Activated CD8-positive, alpha-beta memory T cell treated with anti-CD3 and anti-CD28 coated beads, Interleukin-2, amount 50 U/mL, for 1 hour (primary cell): Measurements from ENCODE around the gene TUBB2A.
"Not testable (repeated sequence)": the region's sequence is repeated elsewhere in the genome, so short reads cannot be mapped to it uniquely, and the experiment has no call there.

Experiments
- DNase-seq: peaks from one replicate; pipeline ENCODE4 v3.0.0-alpha.2; 2020; ENCODE audit errors: extremely low read depth

Gene TUBB2A

DNA sequence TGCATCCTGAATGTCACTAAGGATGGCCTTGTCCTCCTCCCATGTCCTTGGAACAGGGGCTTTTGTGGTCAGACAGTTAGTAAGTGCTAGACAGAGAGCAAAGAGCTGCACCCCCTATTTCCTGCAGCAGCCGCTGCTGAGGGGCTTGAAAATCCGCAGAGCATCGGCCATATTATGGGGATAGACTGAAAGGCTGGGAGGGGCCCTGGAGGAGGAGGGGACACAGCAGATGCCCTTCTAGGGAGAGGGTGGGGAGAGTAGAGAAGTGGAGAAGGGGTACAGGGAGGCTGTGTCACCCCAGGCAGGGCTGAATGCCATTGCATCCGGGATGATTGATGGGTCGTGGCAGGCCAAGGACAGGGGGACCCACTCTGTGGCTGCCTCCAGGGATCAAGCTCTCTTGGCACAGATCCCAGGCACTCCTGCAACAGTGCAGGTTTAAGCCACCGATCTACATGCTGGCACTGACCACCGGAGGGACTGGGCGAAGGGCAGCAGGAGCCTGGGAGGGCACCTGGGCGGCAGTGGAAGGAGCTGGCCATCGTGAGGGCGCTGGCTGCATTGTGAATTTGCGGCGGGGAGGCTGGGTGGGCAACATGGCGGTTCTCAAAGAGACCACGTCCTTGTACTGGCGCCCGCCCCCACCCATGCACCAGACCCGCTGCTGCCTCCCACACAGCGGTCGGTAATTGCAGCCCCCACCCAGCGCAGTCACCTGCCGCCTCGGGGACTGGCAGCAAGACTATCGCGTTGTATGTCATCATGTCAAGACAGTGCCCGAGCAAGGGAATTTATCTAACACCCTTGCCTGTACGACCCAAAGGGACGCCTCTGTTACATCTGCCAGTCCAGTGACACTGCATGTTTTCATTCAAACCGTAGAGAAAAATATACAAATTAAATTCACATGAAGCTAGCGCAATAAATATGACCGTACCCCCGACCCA, 887 bp downstream of the TUBB2A start:
- DNase-seq: not testable (repeated sequence)

GRCh38 chr6:3155416-3155815, 1.9 kb downstream of the TUBB2A start:
- not testable (repeated sequence) for DNase-seq

DNA sequence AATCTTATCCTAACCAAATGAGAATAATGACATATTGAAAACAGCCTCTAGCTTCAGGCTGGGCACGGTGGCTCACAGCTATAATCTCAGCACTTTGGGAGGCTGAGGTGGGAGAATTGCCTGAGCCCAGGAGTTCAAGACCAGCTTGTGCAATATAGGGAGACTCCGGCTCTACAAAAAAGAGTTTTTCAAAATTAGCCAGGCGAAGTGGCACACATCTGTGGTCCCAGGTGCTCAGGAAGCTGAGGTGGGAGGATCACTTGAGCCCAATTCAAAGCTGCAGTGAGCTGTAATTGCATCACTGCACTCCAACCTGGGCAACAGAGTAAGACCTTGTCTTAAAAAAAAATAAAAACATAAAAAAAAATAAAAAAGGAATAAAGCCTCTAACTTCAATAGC, 4.7 kb downstream of the TUBB2A start:
- no peak for DNase-seq

DNA sequence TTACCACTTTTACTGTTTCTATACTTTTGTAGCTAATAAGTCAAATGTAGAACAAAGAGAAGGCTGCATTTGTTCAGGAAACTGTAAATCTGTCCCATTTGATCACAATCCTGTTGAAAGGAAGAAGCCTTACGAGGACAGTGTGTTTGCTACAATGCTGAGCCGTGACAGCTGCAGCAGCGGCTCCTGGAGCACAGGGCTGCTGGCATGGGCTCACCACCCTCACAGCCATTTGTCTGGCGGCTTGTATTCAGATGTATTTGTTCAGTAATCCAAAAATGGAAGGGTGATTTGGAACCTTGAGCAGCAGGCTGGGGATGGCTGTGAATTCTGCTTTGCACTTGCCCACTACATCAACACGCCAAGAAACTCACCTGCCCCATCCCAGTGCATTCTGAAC, 5.7 kb downstream of the TUBB2A start:
- DNase-seq: no peak

GRCh38 chr6:3147914-3148757, 9.2 kb downstream of the TUBB2A start:
- DNase-seq: no peak

GRCh38 chr6:3144571-3144970, 12.8 kb downstream of the TUBB2A start:
- DNase-seq: no peak

DNA sequence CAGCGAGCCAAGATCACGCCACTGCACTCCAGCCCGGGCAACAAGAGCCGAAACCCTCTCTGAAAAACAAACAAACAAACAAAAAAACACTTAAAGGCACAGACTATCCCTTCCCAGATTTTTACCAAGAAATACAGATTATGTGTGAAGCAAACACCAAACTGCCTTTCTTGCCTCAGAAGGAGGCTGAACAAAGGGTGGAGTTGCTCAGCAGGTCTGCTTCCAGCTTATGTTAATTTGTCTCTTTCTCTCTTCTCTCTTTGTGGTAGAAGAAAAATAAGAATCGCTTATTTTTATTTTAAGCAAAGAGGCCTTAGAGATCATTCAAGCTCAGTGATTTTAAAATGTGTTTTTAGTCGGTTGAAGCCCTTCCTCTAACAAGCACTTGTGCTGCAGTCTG, 14.2 kb downstream of the TUBB2A start:
- no peak for DNase-seq

DNA sequence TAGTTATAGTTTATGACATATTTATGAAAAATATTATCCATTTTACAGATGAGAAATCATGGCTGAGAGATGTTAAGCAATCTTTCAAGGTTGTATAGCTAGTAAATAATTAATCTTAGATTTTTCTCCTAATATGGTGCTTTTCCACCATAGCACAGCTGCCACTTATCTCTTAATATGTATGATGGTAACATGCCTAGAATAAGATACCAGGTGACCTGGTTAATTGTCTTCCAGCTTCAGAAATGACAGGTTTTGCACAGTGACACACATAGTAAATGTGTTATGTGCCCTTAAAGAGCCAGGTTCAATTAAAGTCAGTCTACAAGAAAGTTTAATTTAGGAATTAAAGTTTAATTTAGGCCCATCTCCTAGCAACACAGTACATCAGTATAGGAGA, 14.8 kb downstream of the TUBB2A start:
- no peak for DNase-seq

- DNase-seq: no peak
These were observed 17.1 kb downstream of the TUBB2A start for GRCh38 chr6:3140201-3140600.

GRCh38 chr6:3139090-3139903, 18.0 kb downstream of the TUBB2A start:
- no peak for DNase-seq

DNA sequence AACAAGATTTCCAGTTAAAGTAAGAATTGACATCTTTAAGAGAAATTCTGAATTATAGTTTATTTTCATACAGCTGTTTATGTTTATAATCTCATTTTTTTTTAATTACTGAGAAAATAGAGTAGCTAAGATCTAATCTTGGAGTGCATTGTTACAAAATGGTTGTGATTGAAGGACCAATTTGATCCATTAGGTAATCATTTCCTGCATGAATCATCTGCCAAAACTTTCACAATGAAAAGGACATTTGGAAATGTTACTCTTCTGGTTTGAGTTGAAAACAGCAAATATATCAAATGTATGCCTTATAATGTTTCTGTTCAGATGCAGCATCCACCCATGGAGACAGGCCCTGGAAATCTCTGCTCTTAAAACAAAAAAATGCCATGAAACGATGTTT, 19.0 kb downstream of the TUBB2A start:
- DNase-seq: no peak

DNA sequence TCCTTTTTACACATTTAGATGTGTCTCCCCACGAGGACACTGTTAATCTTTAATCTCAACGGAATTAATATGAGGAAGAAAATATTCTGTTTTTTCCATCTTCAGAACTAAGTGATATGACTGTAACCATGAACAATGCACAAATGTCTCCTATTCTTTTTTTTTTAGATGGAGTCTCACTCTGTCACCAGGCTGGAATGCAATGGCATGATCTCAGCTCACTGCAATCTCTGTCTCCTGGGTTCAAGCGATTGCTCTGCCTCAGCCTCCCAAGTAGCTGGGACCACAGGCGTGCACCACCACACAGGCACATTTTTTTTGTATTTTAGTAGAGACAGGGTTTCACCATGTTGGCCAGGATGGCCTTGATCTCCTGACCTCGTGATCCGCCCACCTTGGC, 19.5 kb downstream of the TUBB2A start:
- DNase-seq: not testable (repeated sequence)

- DNase-seq: no peak
These were observed 20.1 kb downstream of the TUBB2A start for GRCh38 chr6:3137057-3137777.

DNA sequence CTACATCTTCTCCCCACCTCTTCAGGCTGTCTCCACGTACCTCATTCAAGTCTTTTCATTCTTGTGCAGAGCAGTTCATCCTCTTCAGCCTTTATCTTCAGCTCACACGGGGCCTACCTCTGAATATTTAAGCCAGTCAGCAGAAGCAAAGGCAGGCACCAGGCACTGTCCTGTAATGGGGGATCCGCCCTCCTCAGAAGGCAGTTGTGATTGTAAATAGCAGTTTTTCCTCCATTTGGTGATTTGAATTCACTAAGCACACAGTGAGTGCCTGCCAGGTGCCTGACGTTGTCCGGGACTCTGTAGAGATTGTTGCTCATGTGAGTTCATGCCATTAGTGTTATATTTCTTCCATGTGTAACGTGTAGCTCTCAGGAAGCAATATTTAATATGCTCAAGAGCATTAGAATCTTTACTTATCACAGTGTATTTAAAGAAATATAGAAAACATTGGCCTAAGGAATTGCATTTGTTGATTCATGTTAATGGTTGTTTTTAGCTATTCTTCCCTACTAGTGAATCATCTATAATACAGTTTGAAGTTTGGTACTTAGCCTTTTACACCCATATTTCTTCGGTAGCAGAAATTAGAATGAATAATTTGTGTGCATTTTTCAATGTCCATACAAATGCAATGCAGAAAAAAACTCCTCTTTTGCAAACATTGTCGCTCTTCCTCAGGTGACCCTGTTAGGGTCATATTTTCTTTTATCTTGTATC, 20.9 kb downstream of the TUBB2A start:
- no peak for DNase-seq

DNA sequence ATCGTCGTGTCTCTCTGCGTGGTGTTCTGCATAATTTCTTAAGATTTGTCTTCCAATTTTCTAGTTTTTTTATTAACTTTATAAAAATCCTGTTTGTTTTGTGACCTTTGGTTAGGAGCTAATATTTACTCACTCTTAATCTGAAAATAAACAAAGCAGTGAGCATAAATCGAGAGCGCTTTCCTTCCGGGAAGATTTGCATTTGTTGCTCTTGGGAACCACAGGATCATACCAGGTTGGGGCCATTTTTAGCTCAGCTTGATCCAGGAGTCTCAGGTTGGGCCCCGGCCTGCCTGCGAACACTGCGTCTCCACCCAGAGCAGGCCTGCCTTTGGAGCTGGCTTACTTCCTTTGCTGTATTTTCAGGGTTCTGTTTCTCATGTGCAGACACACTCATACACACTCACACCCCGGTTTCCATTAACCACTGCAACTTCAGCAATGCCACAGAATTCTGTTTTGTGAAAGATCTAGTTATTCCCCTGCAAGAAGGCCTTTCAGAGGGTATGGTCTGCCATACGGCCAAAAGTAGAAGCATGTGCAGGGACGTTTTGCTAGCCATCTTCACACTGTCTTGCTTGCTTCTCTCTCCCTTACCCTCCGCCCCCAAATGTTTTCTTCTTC, 21.6 kb downstream of the TUBB2A start:
- no peak for DNase-seq

DNA sequence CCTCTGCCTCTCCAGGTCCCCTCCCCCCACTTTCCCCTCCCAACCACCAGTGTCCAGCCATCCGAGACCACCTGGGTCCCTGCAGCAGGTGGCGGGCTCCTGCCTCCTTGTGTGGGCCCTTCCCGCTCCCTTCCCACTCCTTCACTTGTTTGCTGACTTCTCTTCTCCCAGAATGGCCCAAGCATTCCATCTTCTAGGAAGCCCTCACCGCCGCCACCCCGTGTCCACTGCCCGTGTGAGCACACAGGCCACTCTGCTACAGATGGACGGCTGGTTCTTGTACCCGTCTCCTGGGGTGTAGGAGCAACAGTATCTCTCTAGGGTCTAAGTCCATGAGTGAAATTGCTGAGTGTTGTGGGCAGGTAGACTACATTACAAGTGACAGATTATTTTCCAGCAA, 23.8 kb downstream of the TUBB2A start:
- DNase-seq: no peak

GRCh38 chr6:3131695-3132094, 25.6 kb downstream of the TUBB2A start:
- DNase-seq: no peak

DNA sequence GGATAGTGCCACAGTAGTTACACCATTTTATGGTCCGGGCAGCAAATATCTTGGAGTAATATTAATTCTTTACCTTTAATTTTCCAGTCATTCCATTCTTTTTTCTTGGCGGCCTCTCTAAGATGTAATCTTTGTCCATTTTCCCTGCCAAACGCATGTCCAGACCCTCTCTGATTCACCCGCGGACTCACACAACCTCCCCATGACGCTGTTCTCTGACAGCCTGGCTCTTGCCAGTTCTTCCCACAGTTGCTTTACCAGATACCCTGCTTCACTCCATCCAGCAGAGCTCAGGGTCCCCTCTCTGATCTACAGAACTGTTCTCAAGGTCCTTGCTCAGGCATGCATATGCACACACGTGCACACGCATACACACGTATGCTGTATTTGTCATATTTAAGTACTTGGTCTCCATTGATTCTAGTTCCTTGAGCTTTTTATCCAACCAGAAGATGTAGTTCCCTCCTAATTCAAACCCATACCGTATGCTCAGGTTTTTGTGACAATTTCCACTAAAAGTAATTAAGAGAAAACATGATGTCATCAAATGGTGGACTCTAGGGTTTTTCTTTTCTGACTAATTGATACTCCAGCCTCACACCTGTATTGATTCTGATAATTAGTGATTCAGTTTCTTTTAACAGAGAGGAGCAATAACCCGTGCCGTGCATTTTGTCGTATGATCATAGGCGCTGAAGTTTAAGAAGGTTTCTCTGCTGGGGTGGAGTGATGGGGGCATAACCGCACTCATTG, 28.8 kb downstream of the TUBB2A start:
- DNase-seq: no peak

DNA sequence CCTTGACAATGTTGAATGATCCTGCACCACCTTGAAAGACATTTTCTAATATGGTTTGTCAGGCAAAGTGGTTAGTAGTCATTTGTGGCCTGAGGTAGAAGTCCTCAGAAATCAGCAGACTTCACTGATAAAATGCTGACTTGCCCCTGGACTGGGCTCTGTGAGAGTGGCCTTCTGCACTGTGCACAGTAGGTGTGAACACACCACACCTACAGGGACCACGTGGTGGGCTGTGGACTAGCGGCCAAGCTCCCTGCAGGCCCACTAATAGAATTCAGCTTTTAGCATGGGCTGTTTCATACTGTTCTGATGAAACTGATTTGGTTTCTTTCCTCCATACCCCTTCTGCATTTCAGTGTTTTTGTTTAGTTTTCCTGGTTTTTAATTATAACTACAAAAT, 31.5 kb downstream of the TUBB2A start:
- DNase-seq: no peak
